ENCODE results near the gene WDFY4. TPM values are rescaled to one million over a fixed set of nuclear protein-coding genes. Genes with fewer than 3 reads are reported as not detected.

WDFY4 gene
- total RNA-seq, 1 experiment from 2014 or later = not detected

GRCh38 chr10:48883701-48884100, 199.0 kb downstream of the WDFY4 start:
- Histone ChIP-seq H3K4me1 (replicated peaks; ENCODE audit: insufficient read depth) (no peaks in the 10 kb centered on the region), H2AFZ (no peak overlapping the region), H3K9me3 (ENCODE audit: insufficient read depth, low read depth) (no peaks in the 10 kb centered on the region), H3K4me3 (no peak overlapping the region), H3F3A (ENCODE audit: insufficient read depth, low read depth) (no peaks in the 10 kb centered on the region), H3K79me2 (ENCODE audit: low read depth) (no peaks in the 10 kb centered on the region), H3K27ac (no peak overlapping the region), H3K4me2 (no peak overlapping the region), H4K20me1 (ENCODE audit: insufficient read depth) (no peaks in the 10 kb centered on the region), H3K9me2 (ENCODE audit: insufficient read depth) (no peaks in the 10 kb centered on the region), H3K36me3 (ENCODE audit: low read depth) (no peaks in the 10 kb centered on the region), H3K27me3 (ENCODE audit: insufficient read depth, low read depth) (peaks cover 25% of the 10 kb centered on the region; the same call in 1 of the 2 replicates)
- ChIA-PET CTCF (no interaction called here), POLR2A (ENCODE audit: unreplicated experiment) (no interaction called here)
- intact Hi-C loops (cut with micrococcal nuclease; ENCODE audit: unreplicated experiment) = no loop called here
- TF ChIP-seq, protein P1, sequence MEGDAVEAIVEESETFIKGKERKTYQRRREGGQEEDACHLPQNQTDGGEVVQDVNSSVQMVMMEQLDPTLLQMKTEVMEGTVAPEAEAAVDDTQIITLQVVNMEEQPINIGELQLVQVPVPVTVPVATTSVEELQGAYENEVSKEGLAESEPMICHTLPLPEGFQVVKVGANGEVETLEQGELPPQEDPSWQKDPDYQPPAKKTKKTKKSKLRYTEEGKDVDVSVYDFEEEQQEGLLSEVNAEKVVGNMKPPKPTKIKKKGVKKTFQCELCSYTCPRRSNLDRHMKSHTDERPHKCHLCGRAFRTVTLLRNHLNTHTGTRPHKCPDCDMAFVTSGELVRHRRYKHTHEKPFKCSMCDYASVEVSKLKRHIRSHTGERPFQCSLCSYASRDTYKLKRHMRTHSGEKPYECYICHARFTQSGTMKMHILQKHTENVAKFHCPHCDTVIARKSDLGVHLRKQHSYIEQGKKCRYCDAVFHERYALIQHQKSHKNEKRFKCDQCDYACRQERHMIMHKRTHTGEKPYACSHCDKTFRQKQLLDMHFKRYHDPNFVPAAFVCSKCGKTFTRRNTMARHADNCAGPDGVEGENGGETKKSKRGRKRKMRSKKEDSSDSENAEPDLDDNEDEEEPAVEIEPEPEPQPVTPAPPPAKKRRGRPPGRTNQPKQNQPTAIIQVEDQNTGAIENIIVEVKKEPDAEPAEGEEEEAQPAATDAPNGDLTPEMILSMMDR (conservative IDR thresholded peaks at IDR 0.05) = no peak
- TF ChIP-seq EZH2 (IDR thresholded peaks at IDR 0.05; ENCODE audit: low read depth) = no peak
- no TSS peak for BruUV-seq (replicated peaks)
- no peak for DNase-seq

DNA sequence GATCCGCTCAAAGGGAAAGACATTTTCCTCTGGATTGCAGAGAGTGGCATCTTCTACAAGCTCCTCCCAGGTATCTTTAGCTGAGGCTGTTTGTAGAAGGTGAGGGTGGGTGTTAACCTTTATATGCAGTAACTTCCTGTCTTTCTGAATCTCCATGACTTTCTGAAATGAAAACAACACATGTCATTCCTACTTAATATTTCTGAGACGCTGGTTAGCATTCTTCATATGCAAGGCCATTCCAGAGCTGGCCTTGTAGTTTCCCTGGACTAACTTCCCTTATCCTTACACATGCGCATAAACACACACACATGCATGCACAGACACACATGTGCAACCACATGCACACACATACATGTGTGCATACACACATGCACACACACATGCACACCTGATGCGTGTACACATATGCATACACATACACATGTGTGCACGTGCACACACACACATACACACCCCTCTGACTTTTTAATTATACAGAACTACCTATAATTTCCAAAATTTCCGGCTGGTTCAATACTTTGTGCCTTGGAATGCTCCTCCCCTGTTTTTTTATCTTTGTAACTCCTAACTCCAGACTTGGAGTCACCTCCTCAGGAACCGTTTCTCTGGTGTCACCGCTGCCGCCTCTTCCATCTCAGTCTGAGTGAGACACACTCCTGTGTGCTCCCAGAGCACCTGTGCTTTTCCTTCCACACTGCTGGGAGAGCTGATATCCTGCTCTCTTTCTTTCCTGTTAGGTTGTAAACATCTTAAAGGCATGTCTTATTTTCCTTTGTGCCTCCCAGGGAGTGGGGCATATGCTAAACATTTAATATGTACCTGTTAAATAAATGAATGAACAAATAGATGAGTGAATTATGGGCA, 199.7 kb downstream of the WDFY4 start:
- TF ChIP-seq EZH2 (IDR thresholded peaks at IDR 0.05; ENCODE audit: low read depth) = no peak
- TF ChIP-seq, protein P1 (conservative IDR thresholded peaks at IDR 0.05) = no peak
- ChIA-PET CTCF (no interaction called here), POLR2A (ENCODE audit: unreplicated experiment) (no interaction called here)
- Histone ChIP-seq H2AFZ (no peak overlapping the region), H3K4me2 (no peak overlapping the region), H3K36me3 (ENCODE audit: low read depth) (no peaks in the 10 kb centered on the region), H4K20me1 (ENCODE audit: insufficient read depth) (no peaks in the 10 kb centered on the region), H3K4me1 (replicated peaks; ENCODE audit: insufficient read depth) (no peaks in the 10 kb centered on the region), H3F3A (ENCODE audit: insufficient read depth, low read depth) (no peaks in the 10 kb centered on the region), H3K27me3 (ENCODE audit: insufficient read depth, low read depth) (peaks cover 32% of the 10 kb centered on the region; the same call in 1 of the 2 replicates), H3K4me3 (no peak overlapping the region), H3K9me2 (ENCODE audit: insufficient read depth) (no peaks in the 10 kb centered on the region), H3K9me3 (ENCODE audit: insufficient read depth, low read depth) (no peaks in the 10 kb centered on the region), H3K27ac (no peak overlapping the region), H3K79me2 (ENCODE audit: low read depth) (no peaks in the 10 kb centered on the region)
- BruUV-seq (replicated peaks) = no TSS peak
- DNase-seq = no peak
- intact Hi-C loops (cut with micrococcal nuclease; ENCODE audit: unreplicated experiment) = no loop called here

DNA sequence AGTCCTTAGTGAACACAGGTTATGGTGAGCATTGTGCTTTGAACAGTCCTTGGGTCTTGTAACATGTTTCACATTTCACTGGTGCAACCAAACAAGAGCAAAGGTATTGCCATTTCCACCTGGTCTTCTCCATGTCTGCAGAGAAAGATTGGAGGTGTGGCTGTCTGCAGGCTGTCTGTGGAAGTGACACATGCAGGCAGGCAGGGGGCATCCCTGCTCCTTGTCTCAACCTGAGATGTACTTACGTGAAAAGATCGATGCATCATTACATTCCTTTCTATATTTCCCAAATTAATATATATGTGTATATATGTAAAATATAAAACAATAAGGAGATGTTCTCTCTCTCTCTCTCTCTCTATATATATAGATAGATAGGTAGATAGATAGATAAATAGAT, 200.7 kb downstream of the WDFY4 start:
- ChIA-PET POLR2A (ENCODE audit: unreplicated experiment) (no interaction called here), CTCF (no interaction called here)
- Histone ChIP-seq H3K9me3 (ENCODE audit: insufficient read depth, low read depth) (no peaks in the 10 kb centered on the region), H3F3A (ENCODE audit: insufficient read depth, low read depth) (no peaks in the 10 kb centered on the region), H3K9me2 (ENCODE audit: insufficient read depth) (no peaks in the 10 kb centered on the region), H3K4me1 (replicated peaks; ENCODE audit: insufficient read depth) (no peaks in the 10 kb centered on the region), H4K20me1 (ENCODE audit: insufficient read depth) (no peaks in the 10 kb centered on the region), H3K27me3 (ENCODE audit: insufficient read depth, low read depth) (peaks cover 33% of the 10 kb centered on the region; the same call in 1 of the 2 replicates), H3K27ac (no peak overlapping the region), H3K4me2 (no peak overlapping the region), H2AFZ (no peak overlapping the region), H3K36me3 (ENCODE audit: low read depth) (no peaks in the 10 kb centered on the region), H3K79me2 (ENCODE audit: low read depth) (no peaks in the 10 kb centered on the region), H3K4me3 (no peak overlapping the region)
- intact Hi-C loops (cut with micrococcal nuclease; ENCODE audit: unreplicated experiment) = no loop called here
- DNase-seq = no peak
- no peak for TF ChIP-seq EZH2 (IDR thresholded peaks at IDR 0.05; ENCODE audit: low read depth)
- TF ChIP-seq, protein P1 (conservative IDR thresholded peaks at IDR 0.05) = peak; percentile 48
- no TSS peak for BruUV-seq (replicated peaks)

Measured in PC-9 (cell line).